ENCODE measurements around the gene FAM83G.

FAM83G gene

GRCh38 chr17:19006698-19007097 lies 2.1 kb upstream of the FAM83G start:
- DNase-seq, result no peak

- no peak for DNase-seq
Observed at GRCh38 chr17:19005789-19006430, 1.3 kb upstream of the FAM83G start.

GRCh38 chr17:19005137-19005773 lies 691 bp upstream of the FAM83G start:
- DNase-seq, result no peak

GRCh38 chr17:19003543-19004420 lies 782 bp downstream of the FAM83G start:
- peak; percentile 72 for DNase-seq

- no peak for DNase-seq
Observed at GRCh38 chr17:19002805-19003542, 1.6 kb downstream of the FAM83G start.

GRCh38 chr17:19001907-19002590 lies 2.5 kb downstream of the FAM83G start:
- no peak for DNase-seq

GRCh38 chr17:19000531-19001325 lies 3.8 kb downstream of the FAM83G start:
- DNase-seq, result peak; percentile 43

GRCh38 chr17:18999911-19000310 lies 4.7 kb downstream of the FAM83G start:
- no peak for DNase-seq

- no peak for DNase-seq
Observed at GRCh38 chr17:18999394-18999793, 5.2 kb downstream of the FAM83G start.

GRCh38 chr17:18997650-18998196 lies 6.8 kb downstream of the FAM83G start:
- DNase-seq, result no peak

GRCh38 chr17:18996458-18996857 lies 8.1 kb downstream of the FAM83G start:
- DNase-seq, result no peak

- no peak for DNase-seq
Observed at GRCh38 chr17:18995220-18995619, 9.3 kb downstream of the FAM83G start.

GRCh38 chr17:18994631-18995030 lies 9.9 kb downstream of the FAM83G start:
- DNase-seq, result no peak

GRCh38 chr17:18993905-18994526 lies 10.5 kb downstream of the FAM83G start:
- no peak for DNase-seq

- no peak for DNase-seq
Observed at GRCh38 chr17:18992454-18993130, 12.0 kb downstream of the FAM83G start.

- no peak for DNase-seq
Observed at GRCh38 chr17:18991531-18992315, 12.8 kb downstream of the FAM83G start.

GRCh38 chr17:18990331-18990730 lies 14.2 kb downstream of the FAM83G start:
- no peak for DNase-seq

- no peak for DNase-seq
Observed at GRCh38 chr17:18988546-18989173, 15.9 kb downstream of the FAM83G start.
